Stimulated activated naive CD8-positive, alpha-beta T cell treated with anti-CD3 and anti-CD28 coated beads, Interleukin-15, amount 100 ng/mL, for 72 hours (primary cell): Measurements from ENCODE around the gene NPAS2.

Experiments
- ATAC-seq: fragments of 150-1000 bp; cut with Tn5 transposase; 2 replicates; pipeline ENCODE4 v1.10.0; 2021; ENCODE audit warnings: mild to moderate bottlenecking, moderate library complexity
- DNase-seq, 2 donors: peaks; one replicate each; pipeline ENCODE4 v3.0.0; 2021 to 2022
- H3K27ac Mint-ChIP-seq, 2 donors: one replicate each; pipeline ENCODE4 v1.8.0; 2022; ENCODE audit warnings: mild to moderate bottlenecking in 2 of 2, mixed read lengths in 2 of 2, moderate library complexity in 2 of 2
- H3K27me3 Mint-ChIP-seq: one replicate; pipeline ENCODE4 v1.8.0; 2022; ENCODE audit warnings: mixed read lengths
- H3K4me1 Mint-ChIP-seq: one replicate; pipeline ENCODE4 v1.8.0; 2022; ENCODE audit warnings: mild to moderate bottlenecking, mixed read lengths
- H3K4me3 Mint-ChIP-seq, 2 donors: one replicate each; pipeline ENCODE4 v1.8.0; 2022; ENCODE audit warnings: mild to moderate bottlenecking in 2 of 2, mixed read lengths in 2 of 2, moderate library complexity in 1 of 2
- H3K9me3 Mint-ChIP-seq, 2 donors: one replicate each; pipeline ENCODE4 v1.8.0; 2022; ENCODE audit warnings: mixed read lengths in 2 of 2

The NPAS2 gene

GRCh38 chr2:100959225-100959880, 139.4 kb downstream of the NPAS2 start:
- DNase-seq (no peak), ATAC-seq (no peak)
- no peaks in the 10 kb centered on the region for H3K27me3 Mint-ChIP-seq
- peaks cover 21% of the 10 kb centered on the region for H3K4me1 Mint-ChIP-seq
- H3K4me3 Mint-ChIP-seq = no peak overlapping the region
- peak overlapping the region in 1 of 2 donors; percentile 91 for H3K27ac Mint-ChIP-seq
- no peaks in the 10 kb centered on the region for H3K9me3 Mint-ChIP-seq

GRCh38 chr2:100960688-100961087, 140.7 kb downstream of the NPAS2 start:
- ATAC-seq (no peak), DNase-seq (no peak)
- H3K4me3 Mint-ChIP-seq = no peak overlapping the region
- H3K27ac Mint-ChIP-seq = no peak overlapping the region
- H3K9me3 Mint-ChIP-seq = no peaks in the 10 kb centered on the region
- no peaks in the 10 kb centered on the region for H3K27me3 Mint-ChIP-seq
- H3K4me1 Mint-ChIP-seq = peaks cover 17% of the 10 kb centered on the region

- DNase-seq (no peak), ATAC-seq (no peak)
- Mint-ChIP-seq H3K4me3 (no peak overlapping the region), H3K9me3 (no peaks in the 10 kb centered on the region), H3K27ac (no peak overlapping the region), H3K4me1 (peaks cover 7% of the 10 kb centered on the region), H3K27me3 (no peaks in the 10 kb centered on the region)
These were observed 142.6 kb downstream of the NPAS2 start for GRCh38 chr2:100962366-100963025.

GRCh38 chr2:100963026-100963375, 143.1 kb downstream of the NPAS2 start:
- no peak overlapping the region for H3K4me3 Mint-ChIP-seq
- no peaks in the 10 kb centered on the region for H3K27me3 Mint-ChIP-seq
- no peak overlapping the region for H3K27ac Mint-ChIP-seq
- no peak for ATAC-seq
- peaks cover 7% of the 10 kb centered on the region for H3K4me1 Mint-ChIP-seq
- no peaks in the 10 kb centered on the region for H3K9me3 Mint-ChIP-seq
- DNase-seq = no peak

- Mint-ChIP-seq H3K9me3 (no peaks in the 10 kb centered on the region), H3K27me3 (no peaks in the 10 kb centered on the region), H3K4me1 (peaks cover 7% of the 10 kb centered on the region), H3K27ac (no peak overlapping the region), H3K4me3 (no peak overlapping the region)
- no peak for DNase-seq
- ATAC-seq = no peak
These were observed 144.3 kb downstream of the NPAS2 start for GRCh38 chr2:100964222-100964621.

GRCh38 chr2:100964681-100965169, 144.8 kb downstream of the NPAS2 start:
- no peaks in the 10 kb centered on the region for H3K27me3 Mint-ChIP-seq
- no peaks in the 10 kb centered on the region for H3K9me3 Mint-ChIP-seq
- no peak for DNase-seq
- H3K4me3 Mint-ChIP-seq = no peak overlapping the region
- no peak overlapping the region for H3K27ac Mint-ChIP-seq
- ATAC-seq = no peak
- H3K4me1 Mint-ChIP-seq = peaks cover 4% of the 10 kb centered on the region

- Mint-ChIP-seq H3K4me1 (no peaks in the 10 kb centered on the region), H3K4me3 (no peak overlapping the region), H3K9me3 (no peaks in the 10 kb centered on the region), H3K27ac (peak overlapping the region in 1 of 2 donors; percentile 3), H3K27me3 (no peaks in the 10 kb centered on the region)
- ATAC-seq (no peak), DNase-seq (no peak)
These were observed 145.7 kb downstream of the NPAS2 start for GRCh38 chr2:100965596-100965995.

- no peaks in the 10 kb centered on the region for H3K4me1 Mint-ChIP-seq
- no peak for DNase-seq
- H3K27me3 Mint-ChIP-seq = no peaks in the 10 kb centered on the region
- no peak for ATAC-seq
- no peak overlapping the region for H3K4me3 Mint-ChIP-seq
- H3K27ac Mint-ChIP-seq = no peak overlapping the region
- H3K9me3 Mint-ChIP-seq = no peaks in the 10 kb centered on the region
These were observed 147.8 kb downstream of the NPAS2 start for GRCh38 chr2:100967716-100968115.

- Mint-ChIP-seq H3K27me3 (no peaks in the 10 kb centered on the region), H3K9me3 (no peaks in the 10 kb centered on the region), H3K27ac (no peak overlapping the region), H3K4me3 (no peak overlapping the region), H3K4me1 (no peaks in the 10 kb centered on the region)
- DNase-seq = no peak
- no peak for ATAC-seq
These were observed 148.5 kb downstream of the NPAS2 start for GRCh38 chr2:100968146-100969145.

GRCh38 chr2:100969998-100970397, 150.1 kb downstream of the NPAS2 start:
- Mint-ChIP-seq H3K27me3 (no peaks in the 10 kb centered on the region), H3K27ac (no peak overlapping the region), H3K9me3 (no peaks in the 10 kb centered on the region), H3K4me3 (no peak overlapping the region), H3K4me1 (no peaks in the 10 kb centered on the region)
- DNase-seq (no peak), ATAC-seq (no peak)

- Mint-ChIP-seq H3K27ac (no peak overlapping the region), H3K9me3 (no peaks in the 10 kb centered on the region), H3K27me3 (no peaks in the 10 kb centered on the region), H3K4me3 (no peak overlapping the region), H3K4me1 (no peaks in the 10 kb centered on the region)
- no peak for ATAC-seq
- no peak for DNase-seq
These were observed 151.3 kb downstream of the NPAS2 start for GRCh38 chr2:100971221-100971620.

GRCh38 chr2:100972452-100972851, 152.5 kb downstream of the NPAS2 start:
- Mint-ChIP-seq H3K27me3 (no peaks in the 10 kb centered on the region), H3K4me1 (peaks cover 9% of the 10 kb centered on the region), H3K9me3 (no peaks in the 10 kb centered on the region), H3K27ac (no peak overlapping the region), H3K4me3 (no peak overlapping the region)
- DNase-seq (no peak), ATAC-seq (no peak)

GRCh38 chr2:100974712-100975520, 155.0 kb downstream of the NPAS2 start:
- Mint-ChIP-seq H3K4me3 (no peak overlapping the region), H3K27ac (no peak overlapping the region), H3K4me1 (peaks cover 9% of the 10 kb centered on the region), H3K27me3 (no peaks in the 10 kb centered on the region), H3K9me3 (no peaks in the 10 kb centered on the region)
- DNase-seq (no peak), ATAC-seq (no peak)

GRCh38 chr2:100975521-100975785, 155.5 kb downstream of the NPAS2 start:
- Mint-ChIP-seq H3K4me1 (peaks cover 9% of the 10 kb centered on the region), H3K9me3 (no peaks in the 10 kb centered on the region), H3K4me3 (no peak overlapping the region), H3K27ac (no peak overlapping the region), H3K27me3 (no peaks in the 10 kb centered on the region)
- no peak for ATAC-seq
- no peak for DNase-seq

- Mint-ChIP-seq H3K9me3 (no peaks in the 10 kb centered on the region), H3K27me3 (no peaks in the 10 kb centered on the region), H3K27ac (no peak overlapping the region), H3K4me1 (peaks cover 9% of the 10 kb centered on the region), H3K4me3 (no peak overlapping the region)
- ATAC-seq = no peak
- DNase-seq = no peak
These were observed 156.1 kb downstream of the NPAS2 start for GRCh38 chr2:100976061-100976460.
